ENCODE data around the gene RDH12. TPM values are rescaled to one million over a fixed set of nuclear protein-coding genes. Genes with fewer than 3 reads are reported as not detected.
A peak's percentile ranks its signal among the peaks of the same experiment; 100 is the strongest.

Gene RDH12
- total RNA-seq, 1 experiment from 2014 or later, result not detected

DNA sequence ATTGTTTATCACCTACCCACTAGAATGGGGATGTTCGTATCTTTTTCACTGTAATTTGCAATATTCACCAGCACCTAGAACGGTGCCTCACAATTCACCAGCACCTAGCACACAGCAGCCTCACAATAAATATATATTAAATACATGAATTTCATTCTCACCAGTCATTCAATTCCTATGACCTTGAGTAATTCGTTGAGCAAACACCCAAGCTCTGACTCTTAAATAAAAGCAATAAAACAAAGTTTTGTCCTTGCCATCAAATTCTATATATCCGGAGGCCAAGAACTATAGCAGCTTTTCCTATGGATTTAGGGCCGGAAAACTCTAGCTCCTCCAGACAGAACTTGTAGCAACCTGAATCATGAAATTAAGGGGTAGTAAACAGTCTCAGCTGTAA lies 28.2 kb upstream of the RDH12 start:
- TF ChIP-seq, protein P1, sequence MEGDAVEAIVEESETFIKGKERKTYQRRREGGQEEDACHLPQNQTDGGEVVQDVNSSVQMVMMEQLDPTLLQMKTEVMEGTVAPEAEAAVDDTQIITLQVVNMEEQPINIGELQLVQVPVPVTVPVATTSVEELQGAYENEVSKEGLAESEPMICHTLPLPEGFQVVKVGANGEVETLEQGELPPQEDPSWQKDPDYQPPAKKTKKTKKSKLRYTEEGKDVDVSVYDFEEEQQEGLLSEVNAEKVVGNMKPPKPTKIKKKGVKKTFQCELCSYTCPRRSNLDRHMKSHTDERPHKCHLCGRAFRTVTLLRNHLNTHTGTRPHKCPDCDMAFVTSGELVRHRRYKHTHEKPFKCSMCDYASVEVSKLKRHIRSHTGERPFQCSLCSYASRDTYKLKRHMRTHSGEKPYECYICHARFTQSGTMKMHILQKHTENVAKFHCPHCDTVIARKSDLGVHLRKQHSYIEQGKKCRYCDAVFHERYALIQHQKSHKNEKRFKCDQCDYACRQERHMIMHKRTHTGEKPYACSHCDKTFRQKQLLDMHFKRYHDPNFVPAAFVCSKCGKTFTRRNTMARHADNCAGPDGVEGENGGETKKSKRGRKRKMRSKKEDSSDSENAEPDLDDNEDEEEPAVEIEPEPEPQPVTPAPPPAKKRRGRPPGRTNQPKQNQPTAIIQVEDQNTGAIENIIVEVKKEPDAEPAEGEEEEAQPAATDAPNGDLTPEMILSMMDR (conservative IDR thresholded peaks at IDR 0.05; ENCODE audit: low read depth, low read length), result no peak
- no peak for TF ChIP-seq EZH2 (IDR thresholded peaks at IDR 0.05; ENCODE audit: borderline replicate concordance, low read depth, low read length, poor library complexity, severe bottlenecking)
- Histone ChIP-seq H3K9me3 (ENCODE audit: low read depth, low read length, poor library complexity, severe bottlenecking) (no peaks in the 10 kb centered on the region), H3K27ac (ENCODE audit: low read depth, low read length, poor library complexity, severe bottlenecking) (peak overlapping the region; percentile 100), H3K4me3 (ENCODE audit: low read depth, low read length, poor library complexity, severe bottlenecking) (peak overlapping the region; percentile 98), H3K4me1 (ENCODE audit: insufficient read depth, low read length, poor library complexity, severe bottlenecking) (peaks cover 13% of the 10 kb centered on the region), H3K27me3 (replicated peaks; ENCODE audit: insufficient read depth, low read depth, low read length, poor library complexity) (no peaks in the 10 kb centered on the region), H3K36me3 (ENCODE audit: insufficient read depth, low read length, poor library complexity, severe bottlenecking) (peaks cover 24% of the 10 kb centered on the region)
- intact Hi-C loops (cut with micrococcal nuclease; ENCODE audit: unreplicated experiment), result no loop called here
- POLR2A ChIA-PET (ENCODE audit: low non-redundant PET), result no interaction called here
- CTCF ChIA-PET, result no interaction called here
- BruUV-seq (replicated peaks), result TSS peak; percentile 35
- DNase-seq (ENCODE audit: low spot score), result no peak

DNA sequence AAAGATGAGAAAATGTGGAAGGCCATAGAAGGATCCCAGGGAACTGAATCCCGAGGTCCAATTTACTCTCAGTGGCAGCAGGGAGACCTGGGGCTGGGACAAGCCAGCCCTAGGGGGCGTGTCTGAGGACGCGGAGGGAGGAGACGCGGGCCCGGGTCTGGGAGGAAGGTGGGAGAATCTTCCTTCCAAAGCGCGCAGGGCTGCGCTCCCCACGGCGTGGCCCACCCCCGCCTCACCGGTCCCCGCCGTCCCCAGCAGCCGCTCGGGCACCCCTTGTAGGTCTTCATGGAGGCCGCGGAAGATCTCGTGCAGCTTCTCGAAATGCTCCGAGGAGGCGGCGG lies 27.6 kb upstream of the RDH12 start:
- DNase-seq (ENCODE audit: low spot score), result peak; percentile 85
- POLR2A ChIA-PET (ENCODE audit: low non-redundant PET), result no interaction called here
- CTCF ChIA-PET, result no interaction called here
- TF ChIP-seq, protein P1 (conservative IDR thresholded peaks at IDR 0.05; ENCODE audit: low read depth, low read length), result 0 out of 2 replicates have a peak, but pooled peaks have one; percentile 18
- TF ChIP-seq EZH2 (IDR thresholded peaks at IDR 0.05; ENCODE audit: borderline replicate concordance, low read depth, low read length, poor library complexity, severe bottlenecking), result no peak
- Histone ChIP-seq H3K4me3 (ENCODE audit: low read depth, low read length, poor library complexity, severe bottlenecking) (peak overlapping the region; percentile 98), H3K4me1 (ENCODE audit: insufficient read depth, low read length, poor library complexity, severe bottlenecking) (peaks cover 13% of the 10 kb centered on the region), H3K27ac (ENCODE audit: low read depth, low read length, poor library complexity, severe bottlenecking) (peak overlapping the region; percentile 100), H3K27me3 (replicated peaks; ENCODE audit: insufficient read depth, low read depth, low read length, poor library complexity) (no peaks in the 10 kb centered on the region), H3K9me3 (ENCODE audit: low read depth, low read length, poor library complexity, severe bottlenecking) (no peaks in the 10 kb centered on the region), H3K36me3 (ENCODE audit: insufficient read depth, low read length, poor library complexity, severe bottlenecking) (peaks cover 30% of the 10 kb centered on the region)
- no TSS peak for BruUV-seq (replicated peaks)
- intact Hi-C loops (cut with micrococcal nuclease; ENCODE audit: unreplicated experiment), result no loop called here

DNA sequence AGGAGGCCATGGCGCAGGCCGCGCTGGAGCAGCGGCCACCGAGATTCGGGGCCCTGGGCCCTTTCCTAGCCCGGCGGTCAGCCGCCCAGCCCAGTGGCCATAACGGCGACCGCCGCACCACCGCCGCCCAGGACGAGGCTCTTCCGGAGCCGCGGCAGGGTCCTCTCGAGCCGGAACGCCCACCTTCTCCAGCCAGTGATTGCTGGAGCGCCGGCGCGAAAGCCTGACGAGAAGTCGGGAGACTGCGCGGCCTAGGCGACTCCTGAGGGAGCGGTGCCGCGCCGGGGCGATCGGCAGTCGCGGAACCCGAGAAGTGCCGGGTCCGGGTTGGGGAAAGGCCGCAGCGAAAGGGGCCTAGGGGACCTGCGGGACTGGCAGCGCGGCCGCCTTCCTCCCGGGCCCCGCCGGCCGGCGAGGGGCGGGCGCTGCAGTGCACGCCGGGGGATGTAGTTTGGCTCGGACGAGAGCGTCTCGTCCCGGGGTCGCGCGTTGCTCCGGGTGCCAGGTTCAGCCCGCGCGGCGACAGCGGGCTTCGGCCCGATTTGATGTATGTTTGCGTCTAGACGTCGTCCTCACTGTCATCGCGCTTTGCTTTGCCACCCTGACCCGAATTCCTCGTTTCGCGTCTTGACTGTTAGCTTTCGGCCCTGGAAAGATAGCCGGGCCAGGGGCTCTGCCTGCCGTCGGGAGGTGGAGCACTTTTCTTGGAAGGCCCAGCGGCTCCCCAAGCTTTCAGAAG lies 27.0 kb upstream of the RDH12 start, which contains the start of gene VTI1B:
TSS of gene VTI1B (minus strand) at position 153 of the 739 bp plus-strand sequence. CDS start at position 10, 143 bp downstream.
- Histone ChIP-seq H3K4me1 (ENCODE audit: insufficient read depth, low read length, poor library complexity, severe bottlenecking) (peaks cover 13% of the 10 kb centered on the region), H3K27ac (ENCODE audit: low read depth, low read length, poor library complexity, severe bottlenecking) (peak within 1 kb of the TSS; percentile 100), H3K4me3 (ENCODE audit: low read depth, low read length, poor library complexity, severe bottlenecking) (peak within 1 kb of the TSS; percentile 98), H3K27me3 (replicated peaks; ENCODE audit: insufficient read depth, low read depth, low read length, poor library complexity) (no peaks in the 10 kb centered on the region), H3K36me3 (ENCODE audit: insufficient read depth, low read length, poor library complexity, severe bottlenecking) (peaks cover 34% of the 10 kb centered on the region), H3K9me3 (ENCODE audit: low read depth, low read length, poor library complexity, severe bottlenecking) (no peaks in the 10 kb centered on the region)
- intact Hi-C loops (cut with micrococcal nuclease; ENCODE audit: unreplicated experiment), result no loop called here
- ChIA-PET CTCF (no interaction called here), POLR2A (ENCODE audit: low non-redundant PET) (no interaction called here)
- TF ChIP-seq EZH2 (IDR thresholded peaks at IDR 0.05; ENCODE audit: borderline replicate concordance, low read depth, low read length, poor library complexity, severe bottlenecking), result no peak
- TF ChIP-seq, protein P1 (conservative IDR thresholded peaks at IDR 0.05; ENCODE audit: low read depth, low read length), result peak; percentile 43
- no TSS peak for BruUV-seq (replicated peaks)
- peak; percentile 91 for DNase-seq (ENCODE audit: low spot score)

Data from A673 (cell line).